Measurements from ENCODE around the gene GRK1.

GRCh38 chr13:113729187-113730019 lies 62.4 kb downstream of the GRK1 start:
- no peak for TF ChIP-seq RBAK (tag by site-specific recombination; IDR thresholded peaks at IDR 0.05)
- no peak for TF ChIP-seq ZNF184 (tag by site-specific recombination; IDR thresholded peaks at IDR 0.05)
- TF ChIP-seq ZNF571 (tag by site-specific recombination; IDR thresholded peaks at IDR 0.05), result no peak
- TF ChIP-seq CTCF (tag by site-specific recombination; IDR thresholded peaks at IDR 0.05), result no peak
- no peak for TF ChIP-seq ZSCAN30 (tag by site-specific recombination; IDR thresholded peaks at IDR 0.05)
- TF ChIP-seq ZNF292 (tag by site-specific recombination; IDR thresholded peaks at IDR 0.05; ENCODE audit: borderline replicate concordance, low read depth), result no peak
- TF ChIP-seq ATF2 (tag by site-specific recombination; IDR thresholded peaks at IDR 0.05; ENCODE audit: low read depth), result no peak
- TF ChIP-seq ZBTB1 (tag by site-specific recombination; IDR thresholded peaks at IDR 0.05), result no peak
- no peak for TF ChIP-seq SETDB1 (IDR thresholded peaks at IDR 0.05; ENCODE audit: insufficient read length, low read length)
- TF ChIP-seq ZNF558 (tag by site-specific recombination; IDR thresholded peaks at IDR 0.05), result no peak
- no peak for TF ChIP-seq ZNF133 (tag by site-specific recombination; IDR thresholded peaks at IDR 0.05)
- no peak for TF ChIP-seq ZSCAN23 (tag by site-specific recombination; IDR thresholded peaks at IDR 0.05)
- no peak for TF ChIP-seq ZBTB26 (tag by site-specific recombination; optimal IDR thresholded peaks at IDR 0.05)
- TF ChIP-seq ZNF658 (tag by site-specific recombination; IDR thresholded peaks at IDR 0.05), result no peak

All from HEK293 (cell line).